H1 (cell line): ENCODE results near the gene POLA1. TPM values are rescaled to one million over a fixed set of nuclear protein-coding genes. Genes with fewer than 3 reads are reported as not detected.

ENCODE experiments used
- BRCA1 ChIP-seq: IDR thresholded peaks from 2 replicates; pipeline ENCODE4 v1.6.1; 2012; ENCODE audit warnings: low read depth, low read length, improper control_type of control experiment
- RFX5 ChIP-seq: IDR thresholded peaks from 2 replicates; pipeline ENCODE4 v1.6.1; 2011; ENCODE audit warnings: low read depth, low read length, improper control_type of control experiment, borderline replicate concordance
- SP2 ChIP-seq: IDR thresholded peaks from 2 replicates; pipeline ENCODE4 v1.6.1; 2012; ENCODE audit warnings: mild to moderate bottlenecking, low read length, inconsistent platforms
- polyA plus RNA-seq, 7 experiments: library from polyadenylated mRNA; depleted of rRNA in 3 of 7; stranded (reverse) in 5 of 7; unstranded in 2 of 7; fragments of >200 nt in 5 of 7; fragments of 200-250 nt in 2 of 7; gene quantifications; 1 replicate in 5 of 7; 2 replicates in 1 of 7; 4 replicates in 1 of 7; pipeline versions ENCODE4 v1.2.1 to v1.2.3, GENCODE V29; 2011 to 2013; ENCODE audit warnings: missing spikeins in 2 of 7, mixed read lengths in 2 of 7
- total RNA-seq: library from RNA; stranded (reverse); fragmentation: NEBNext Ultra II Directional; extraction: Animal tissue kit (Norgen Biotek cat#: 25700); gene quantifications from 2 replicates; pipeline ENCODE4 v1.2.1, GENCODE V29; 2021

POLA1 gene
- total and polyA plus RNA-seq, 2 of the 8 experiments (the other 6 are each of a cell fraction or from before 2014, with no cell fraction given): 5.6 to 34.9 TPM

- TF ChIP-seq SP2: no peak
- TF ChIP-seq BRCA1: no peak
- no peak for TF ChIP-seq RFX5
- TF ChIP-seq, all 59 proteins: peak for 0
These were observed 70.3 kb downstream of the POLA1 start (continued) for GRCh38 chrX:24763989-24764388.
